ENCODE data around the gene MESP2.

- TF ChIP-seq CTCF (IDR thresholded peaks at IDR 0.05; ENCODE audit: poor library complexity) (no peak), EZH2phosphoT487 (IDR thresholded peaks at IDR 0.05; ENCODE audit: low read depth, severe bottlenecking, unreplicated experiment) (no peak)
These were observed 16.1 kb downstream of the MESP2 start for GRCh38 chr15:89792106-89792805.

Data from hepatocyte (in vitro differentiated cells).